ENCODE data around the gene MTHFSD.

DNA sequence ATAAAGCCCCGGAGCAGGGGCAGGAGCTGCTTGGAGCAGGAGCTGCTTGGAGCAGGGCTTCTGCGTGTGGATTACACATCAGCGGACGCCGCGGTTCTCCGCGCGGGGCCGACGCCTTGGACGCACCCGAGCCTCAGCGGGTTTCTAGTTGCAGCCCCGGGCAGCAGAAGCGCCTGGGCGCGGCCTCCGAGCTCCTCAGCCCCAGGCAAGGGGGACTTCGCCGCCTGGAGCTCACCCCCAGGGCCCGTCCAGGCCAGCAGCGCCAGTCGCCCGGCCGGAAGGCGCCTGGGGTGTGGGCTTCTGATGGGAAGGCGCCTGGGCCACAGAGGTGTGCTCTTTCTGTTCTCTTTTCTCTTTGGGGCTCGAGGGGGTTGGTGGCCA lies 38.4 kb downstream of the MTHFSD start:
- TF ChIP-seq POLR2A (IDR thresholded peaks at IDR 0.05) = no peak
- TF ChIP-seq, protein P1, sequence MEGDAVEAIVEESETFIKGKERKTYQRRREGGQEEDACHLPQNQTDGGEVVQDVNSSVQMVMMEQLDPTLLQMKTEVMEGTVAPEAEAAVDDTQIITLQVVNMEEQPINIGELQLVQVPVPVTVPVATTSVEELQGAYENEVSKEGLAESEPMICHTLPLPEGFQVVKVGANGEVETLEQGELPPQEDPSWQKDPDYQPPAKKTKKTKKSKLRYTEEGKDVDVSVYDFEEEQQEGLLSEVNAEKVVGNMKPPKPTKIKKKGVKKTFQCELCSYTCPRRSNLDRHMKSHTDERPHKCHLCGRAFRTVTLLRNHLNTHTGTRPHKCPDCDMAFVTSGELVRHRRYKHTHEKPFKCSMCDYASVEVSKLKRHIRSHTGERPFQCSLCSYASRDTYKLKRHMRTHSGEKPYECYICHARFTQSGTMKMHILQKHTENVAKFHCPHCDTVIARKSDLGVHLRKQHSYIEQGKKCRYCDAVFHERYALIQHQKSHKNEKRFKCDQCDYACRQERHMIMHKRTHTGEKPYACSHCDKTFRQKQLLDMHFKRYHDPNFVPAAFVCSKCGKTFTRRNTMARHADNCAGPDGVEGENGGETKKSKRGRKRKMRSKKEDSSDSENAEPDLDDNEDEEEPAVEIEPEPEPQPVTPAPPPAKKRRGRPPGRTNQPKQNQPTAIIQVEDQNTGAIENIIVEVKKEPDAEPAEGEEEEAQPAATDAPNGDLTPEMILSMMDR (IDR thresholded peaks at IDR 0.05) = no peak
